HG03378 (cell line): ENCODE data around the gene GRK4.

Experiments used
- ATAC-seq: cut with Tn5 transposase; IDR thresholded peaks from one replicate; pipeline ENCODE4 v1.9.1; 2021; ENCODE audit warnings: mild to moderate bottlenecking, moderate library complexity; ENCODE audit not compliant: unreplicated experiment

Gene GRK4

DNA sequence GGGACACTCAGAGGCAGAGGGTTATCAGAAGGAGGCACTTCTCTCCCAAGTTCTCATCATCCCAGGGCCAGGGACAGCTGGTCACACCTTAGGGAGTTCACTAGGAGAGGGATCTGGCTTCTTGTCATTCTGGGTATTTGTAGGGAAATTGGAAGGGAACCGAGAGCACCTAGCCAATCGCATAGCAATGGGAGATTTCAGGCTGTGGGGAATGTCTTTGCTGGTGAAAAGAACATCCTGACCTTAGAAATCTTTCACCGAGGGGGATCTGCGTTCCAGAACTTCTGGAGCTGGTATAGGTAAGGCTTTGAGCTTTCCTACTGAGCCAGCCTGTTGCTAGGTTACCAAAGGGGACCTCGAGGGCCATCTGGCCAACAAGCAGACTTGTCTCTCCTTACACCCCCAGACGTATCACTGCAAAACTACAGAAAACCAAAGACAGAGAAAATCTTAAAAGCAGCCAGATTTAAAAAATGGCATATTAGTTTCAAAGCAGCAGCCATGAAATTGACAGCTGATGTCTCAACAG lies 104.2 kb downstream of the GRK4 start:
- no peak for ATAC-seq

DNA sequence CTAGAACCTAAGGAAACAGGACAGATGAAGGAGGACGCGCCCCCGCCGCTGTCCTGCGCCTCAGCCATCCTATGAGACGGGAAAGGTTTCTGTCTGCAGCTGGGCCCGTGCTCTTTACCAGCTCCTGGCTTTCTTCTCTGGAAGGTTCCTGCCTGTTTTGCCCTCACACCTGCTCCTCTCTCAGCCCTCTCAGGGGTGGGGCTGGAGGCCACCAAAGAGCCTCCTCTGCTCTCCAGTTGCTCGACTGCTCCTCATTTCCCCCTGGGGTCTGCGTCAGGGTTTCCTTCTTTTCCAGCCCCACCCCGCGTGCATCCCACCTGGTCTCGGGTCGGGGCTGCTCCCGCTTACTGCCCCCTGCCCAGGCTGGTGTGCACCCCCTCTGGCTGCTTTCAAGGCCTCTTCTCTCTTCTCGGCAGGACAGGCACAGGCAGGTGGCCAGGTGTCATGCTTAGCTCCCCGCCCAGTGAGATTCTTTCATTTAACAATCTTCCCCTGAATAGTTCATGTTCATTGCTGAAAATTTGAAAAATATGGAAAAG lies 106.4 kb downstream of the GRK4 start:
- no peak for ATAC-seq

DNA sequence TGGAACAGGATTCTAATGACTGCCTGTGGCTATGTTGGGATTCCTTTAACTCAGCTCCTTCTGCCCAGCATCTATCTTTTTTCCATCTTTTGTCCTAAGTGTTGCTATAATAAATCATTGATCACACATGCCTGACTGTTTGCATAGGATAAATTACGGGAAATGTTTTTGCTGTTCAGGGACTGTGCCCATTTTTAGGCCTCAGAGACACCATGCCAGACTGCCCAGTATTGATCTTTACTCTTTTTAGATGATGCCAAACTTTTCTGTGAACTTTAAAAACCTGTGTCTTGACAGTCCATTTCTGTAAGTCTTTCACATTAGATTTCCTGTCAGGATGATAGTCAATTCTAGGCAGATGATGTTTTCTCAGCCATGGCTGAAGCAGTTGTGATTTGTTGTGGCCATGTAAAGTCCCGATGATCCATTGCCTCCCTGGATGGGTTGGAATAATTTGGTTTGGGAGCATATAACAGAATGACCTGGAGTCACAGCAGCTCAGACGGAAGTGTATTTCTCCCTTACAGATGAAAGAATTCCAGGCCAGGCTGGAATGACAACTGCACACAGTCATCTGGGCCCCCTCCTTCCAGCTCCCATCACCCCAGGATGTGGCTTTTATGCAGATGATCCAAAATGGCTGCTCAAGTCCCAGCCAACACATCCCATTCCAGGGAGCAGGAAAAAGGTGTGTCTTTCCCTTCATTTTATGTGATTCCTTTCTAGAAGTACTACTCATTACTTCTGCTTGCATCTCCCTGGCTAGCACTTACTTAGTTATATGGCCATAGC lies 107.5 kb downstream of the GRK4 start:
- ATAC-seq: no peak

DNA sequence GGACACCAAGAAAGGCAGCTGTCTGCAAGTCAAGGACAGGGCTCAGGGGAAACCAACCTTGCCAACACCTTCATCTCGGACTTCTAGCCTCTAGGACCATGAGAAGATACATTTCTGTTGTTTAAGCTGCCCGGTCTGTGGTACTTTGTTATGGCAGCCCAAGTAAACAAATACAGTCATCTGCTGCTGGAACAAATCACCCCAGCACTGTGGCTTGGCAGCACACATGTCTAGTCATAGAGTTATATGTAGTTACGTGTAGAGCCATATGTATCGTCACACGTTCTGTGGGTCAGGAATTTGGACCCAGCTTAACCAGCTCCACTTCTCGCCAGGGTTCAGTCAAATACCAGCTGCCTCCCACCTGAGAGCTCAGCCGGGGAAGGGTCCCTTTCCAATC lies 108.4 kb downstream of the GRK4 start:
- no peak for ATAC-seq

DNA sequence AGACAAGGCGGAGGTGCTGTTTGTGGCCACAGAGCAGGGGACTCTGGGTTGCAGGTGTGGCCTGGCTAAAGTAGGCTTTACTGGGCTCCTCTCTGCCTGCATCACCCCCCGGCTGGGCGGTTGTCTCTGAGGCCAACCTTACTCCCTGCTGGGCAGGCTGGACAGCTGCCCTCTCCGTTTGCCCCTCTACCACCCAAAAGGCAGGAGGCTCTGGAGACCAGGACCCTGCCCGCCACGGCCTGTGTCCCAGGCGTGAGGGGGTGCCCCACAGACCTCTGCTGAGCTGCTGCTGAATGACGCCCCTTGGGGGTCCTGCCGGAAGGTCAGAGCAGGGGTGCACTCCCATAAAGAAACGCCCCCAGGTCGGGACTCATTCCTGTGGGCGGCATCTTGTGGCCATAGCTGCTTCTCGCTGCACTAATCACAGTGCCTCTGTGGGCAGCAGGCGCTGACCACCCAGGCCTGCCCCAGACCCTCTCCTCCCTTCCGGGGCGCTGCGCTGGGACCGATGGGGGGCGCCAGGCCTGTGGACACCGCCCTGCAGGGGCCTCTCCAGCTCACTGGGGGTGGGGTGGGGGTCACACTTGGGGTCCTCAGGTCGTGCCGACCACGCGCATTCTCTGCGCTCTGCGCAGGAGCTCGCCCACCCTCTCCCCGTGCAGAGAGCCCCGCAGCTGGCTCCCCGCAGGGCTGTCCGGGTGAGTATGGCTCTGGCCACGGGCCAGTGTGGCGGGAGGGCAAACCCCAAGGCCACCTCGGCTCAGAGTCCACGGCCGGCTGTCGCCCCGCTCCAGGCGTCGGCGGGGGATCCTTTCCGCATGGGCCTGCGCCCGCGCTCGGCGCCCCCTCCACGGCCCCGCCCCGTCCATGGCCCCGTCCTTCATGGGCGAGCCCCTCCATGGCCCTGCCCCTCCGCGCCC lies 110.0 kb downstream of the GRK4 start:
- ATAC-seq: no peak

DNA sequence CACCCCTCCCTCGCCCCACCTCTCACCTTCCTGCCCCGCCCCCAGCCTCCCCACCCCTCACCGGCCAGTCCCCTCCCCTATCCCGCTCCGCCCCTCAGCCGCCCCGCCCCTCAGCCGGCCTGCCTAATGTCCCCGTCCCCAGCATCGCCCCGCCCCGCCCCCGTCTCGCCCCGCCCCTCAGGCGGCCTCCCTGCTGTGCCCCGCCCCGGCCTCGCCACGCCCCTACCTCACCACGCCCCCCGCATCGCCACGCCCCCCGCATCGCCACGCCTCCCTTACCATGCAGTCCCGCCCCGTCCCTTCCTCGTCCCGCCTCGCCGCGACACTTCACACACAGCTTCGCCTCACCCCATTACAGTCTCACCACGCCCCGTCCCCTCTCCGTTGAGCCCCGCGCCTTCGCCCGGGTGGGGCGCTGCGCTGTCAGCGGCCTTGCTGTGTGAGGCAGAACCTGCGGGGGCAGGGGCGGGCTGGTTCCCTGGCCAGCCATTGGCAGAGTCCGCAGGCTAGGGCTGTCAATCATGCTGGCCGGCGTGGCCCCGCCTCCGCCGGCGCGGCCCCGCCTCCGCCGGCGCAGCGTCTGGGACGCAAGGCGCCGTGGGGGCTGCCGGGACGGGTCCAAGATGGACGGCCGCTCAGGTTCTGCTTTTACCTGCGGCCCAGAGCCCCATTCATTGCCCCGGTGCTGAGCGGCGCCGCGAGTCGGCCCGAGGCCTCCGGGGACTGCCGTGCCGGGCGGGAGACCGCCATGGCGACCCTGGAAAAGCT lies 110.9 kb downstream of the GRK4 start, which contains the start of the genes HTT and HTT-AS:
TSS of gene HTT (plus strand) at position 604 of the 768 bp plus-strand sequence. CDS start at position 749, 145 bp downstream.
TSS of gene HTT-AS (minus strand) at position 461 of the 768 bp plus-strand sequence.
- ATAC-seq: peak; percentile 49

DNA sequence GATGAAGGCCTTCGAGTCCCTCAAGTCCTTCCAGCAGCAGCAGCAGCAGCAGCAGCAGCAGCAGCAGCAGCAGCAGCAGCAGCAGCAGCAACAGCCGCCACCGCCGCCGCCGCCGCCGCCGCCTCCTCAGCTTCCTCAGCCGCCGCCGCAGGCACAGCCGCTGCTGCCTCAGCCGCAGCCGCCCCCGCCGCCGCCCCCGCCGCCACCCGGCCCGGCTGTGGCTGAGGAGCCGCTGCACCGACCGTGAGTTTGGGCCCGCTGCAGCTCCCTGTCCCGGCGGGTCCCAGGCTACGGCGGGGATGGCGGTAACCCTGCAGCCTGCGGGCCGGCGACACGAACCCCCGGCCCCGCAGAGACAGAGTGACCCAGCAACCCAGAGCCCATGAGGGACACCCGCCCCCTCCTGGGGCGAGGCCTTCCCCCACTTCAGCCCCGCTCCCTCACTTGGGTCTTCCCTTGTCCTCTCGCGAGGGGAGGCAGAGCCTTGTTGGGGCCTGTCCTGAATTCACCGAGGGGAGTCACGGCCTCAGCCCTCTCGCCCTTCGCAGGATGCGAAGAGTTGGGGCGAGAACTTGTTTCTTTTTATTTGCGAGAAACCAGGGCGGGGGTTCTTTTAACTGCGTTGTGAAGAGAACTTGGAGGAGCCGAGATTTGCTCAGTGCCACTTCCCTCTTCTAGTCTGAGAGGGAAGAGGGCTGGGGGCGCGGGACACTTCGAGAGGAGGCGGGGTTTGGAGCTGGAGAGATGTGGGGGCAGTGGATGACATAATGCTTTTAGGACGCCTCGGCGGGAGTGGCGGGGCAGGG lies 111.7 kb downstream of the GRK4 start:
- ATAC-seq: no peak

DNA sequence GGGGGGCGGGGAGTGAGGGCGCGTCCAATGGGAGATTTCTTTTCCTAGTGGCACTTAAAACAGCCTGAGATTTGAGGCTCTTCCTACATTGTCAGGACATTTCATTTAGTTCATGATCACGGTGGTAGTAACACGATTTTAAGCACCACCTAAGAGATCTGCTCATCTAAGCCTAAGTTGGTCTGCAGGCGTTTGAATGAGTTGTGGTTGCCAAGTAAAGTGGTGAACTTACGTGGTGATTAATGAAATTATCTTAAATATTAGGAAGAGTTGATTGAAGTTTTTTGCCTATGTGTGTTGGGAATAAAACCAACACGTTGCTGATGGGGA lies 112.2 kb downstream of the GRK4 start:
- ATAC-seq: no peak

DNA sequence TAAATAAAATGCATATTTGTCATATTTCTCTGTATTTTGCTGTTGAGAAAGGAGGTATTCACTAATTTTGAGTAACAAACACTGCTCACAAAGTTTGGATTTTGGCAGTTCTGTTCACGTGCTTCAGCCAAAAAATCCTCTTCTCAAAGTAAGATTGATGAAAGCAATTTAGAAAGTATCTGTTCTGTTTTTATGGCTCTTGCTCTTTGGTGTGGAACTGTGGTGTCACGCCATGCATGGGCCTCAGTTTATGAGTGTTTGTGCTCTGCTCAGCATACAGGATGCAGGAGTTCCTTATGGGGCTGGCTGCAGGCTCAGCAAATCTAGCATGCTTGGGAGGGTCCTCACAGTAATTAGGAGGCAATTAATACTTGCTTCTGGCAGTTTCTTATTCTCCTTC lies 114.4 kb downstream of the GRK4 start:
- peak; percentile 46 for ATAC-seq

DNA sequence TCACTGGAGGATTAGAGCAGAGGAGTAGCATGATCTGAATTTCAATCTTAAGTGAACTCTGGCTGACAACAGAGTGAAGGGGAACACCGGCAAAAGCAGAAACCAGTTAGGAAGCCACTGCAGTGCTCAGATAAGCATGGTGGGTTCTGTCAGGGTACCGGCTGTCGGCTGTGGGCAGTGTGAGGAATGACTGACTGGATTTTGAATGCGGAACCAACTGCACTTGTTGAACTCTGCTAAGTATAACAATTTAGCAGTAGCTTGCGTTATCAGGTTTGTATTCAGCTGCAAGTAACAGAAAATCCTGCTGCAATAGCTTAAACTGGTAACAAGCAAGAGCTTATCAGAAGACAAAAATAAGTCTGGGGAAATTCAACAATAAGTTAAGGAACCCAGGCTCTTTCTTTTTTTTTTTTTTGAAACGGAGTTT lies 116.3 kb downstream of the GRK4 start:
- no peak for ATAC-seq

DNA sequence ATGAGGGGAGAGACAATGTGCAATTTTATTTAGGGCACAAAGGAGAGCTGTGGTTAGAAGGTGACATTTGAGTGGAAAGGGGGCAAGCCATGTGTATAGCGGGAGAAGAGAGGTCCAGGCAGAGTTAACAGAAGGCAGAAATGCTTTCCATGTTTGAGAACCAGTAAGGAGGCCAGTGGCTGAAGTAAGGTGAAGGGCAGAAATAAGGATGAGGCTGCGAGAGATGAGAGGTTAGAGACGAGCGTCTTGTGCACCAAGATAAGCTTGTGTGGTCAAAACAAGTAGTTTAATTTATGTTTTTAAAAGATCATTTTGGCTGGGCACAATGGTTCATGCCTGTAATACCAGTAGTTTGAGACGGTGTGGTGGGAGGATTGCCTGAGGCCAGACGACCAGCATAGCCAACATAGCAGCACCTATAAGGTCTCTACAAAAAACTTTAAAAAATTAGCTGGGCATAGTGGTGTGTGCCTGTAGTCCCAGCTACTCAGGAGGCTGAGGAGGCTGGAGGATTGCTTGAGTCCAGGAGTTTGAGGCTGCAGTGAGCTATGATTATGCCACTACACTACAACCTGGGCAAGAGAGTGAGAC lies 119.6 kb downstream of the GRK4 start:
- ATAC-seq: no peak

DNA sequence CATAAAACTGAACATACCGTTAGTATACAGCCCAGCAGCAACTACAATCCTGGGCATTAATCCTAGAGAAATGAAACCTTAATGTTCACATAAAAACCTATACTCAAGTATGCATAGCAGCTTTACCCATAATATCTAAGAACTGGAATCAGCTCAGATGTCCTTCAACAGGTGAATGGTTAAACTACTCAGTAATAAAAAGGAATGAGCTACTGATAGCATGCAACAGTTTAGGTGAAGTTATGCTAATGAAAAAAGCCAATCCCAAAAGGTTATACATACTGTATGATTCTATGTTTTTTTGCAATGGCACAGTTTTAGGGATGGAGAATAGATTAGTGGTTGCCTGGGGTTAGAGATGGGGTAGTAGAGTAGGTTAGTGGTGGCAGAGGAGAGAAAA lies 120.4 kb downstream of the GRK4 start:
- ATAC-seq: no peak

DNA sequence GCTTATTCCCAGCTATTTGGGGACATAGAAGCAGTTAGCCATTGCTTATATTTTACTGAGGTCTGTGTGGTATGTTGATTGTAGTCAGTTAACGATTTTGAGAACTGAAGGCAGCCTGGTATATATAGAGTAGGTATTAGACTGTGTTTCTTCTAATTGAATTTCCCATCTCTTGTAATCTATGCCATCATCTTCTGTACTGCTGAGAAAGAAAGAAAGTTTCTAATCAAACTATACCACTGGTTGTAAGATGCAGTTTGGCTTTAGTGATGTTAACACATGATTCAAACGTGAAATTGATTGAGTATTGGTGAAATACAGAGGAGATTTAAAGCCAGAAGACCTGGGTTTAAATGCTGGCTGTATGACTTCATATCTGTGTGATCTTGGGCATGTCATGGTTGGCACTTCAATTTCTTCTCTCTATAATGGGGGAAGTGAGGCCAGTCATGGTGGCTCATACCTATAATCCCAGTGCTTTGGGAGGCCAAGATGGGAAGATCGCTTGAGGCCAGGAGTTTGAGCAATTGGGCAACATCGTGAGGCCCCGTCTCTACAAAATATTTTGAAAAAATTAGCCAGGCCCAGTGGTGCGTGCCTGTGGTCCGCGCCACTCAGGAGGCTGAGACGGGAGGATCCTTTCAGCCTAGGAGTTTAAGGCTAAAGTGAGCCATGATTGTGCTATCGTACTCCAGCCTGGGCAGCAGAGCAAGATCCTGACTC lies 122.7 kb downstream of the GRK4 start:
- no peak for ATAC-seq

DNA sequence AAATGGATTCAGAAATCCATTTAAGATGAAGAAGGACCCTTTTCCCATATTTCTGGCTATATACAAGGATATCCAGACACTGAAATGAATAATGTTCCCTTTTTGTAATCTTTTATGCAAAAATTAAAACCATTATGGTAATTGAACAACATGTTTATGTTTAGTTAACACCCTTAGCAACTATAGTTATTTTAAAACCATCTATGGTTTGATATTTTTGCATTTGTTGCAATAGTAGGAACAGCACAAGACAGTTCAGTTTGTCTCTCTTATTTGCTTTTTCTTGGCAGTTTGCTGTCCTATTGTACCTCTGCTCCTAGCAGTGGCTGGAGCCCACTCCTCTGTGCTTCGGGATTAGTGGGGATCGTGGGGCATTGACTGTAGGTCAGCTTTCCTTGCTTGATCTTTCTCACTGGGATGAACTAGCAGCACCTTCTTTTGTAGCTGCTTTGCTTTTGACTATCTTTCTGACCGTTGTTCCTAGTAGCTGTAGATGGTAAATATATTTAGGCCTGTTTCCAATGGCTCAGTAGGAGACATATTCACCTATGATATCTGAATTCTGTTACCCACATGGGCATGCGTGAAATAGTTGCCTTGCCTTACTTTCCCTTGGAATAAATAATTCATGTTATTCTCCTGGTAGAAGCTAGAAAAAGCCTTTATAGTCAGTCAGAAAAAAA lies 123.9 kb downstream of the GRK4 start:
- ATAC-seq: no peak
